Neural cell (in vitro differentiated cells): ENCODE results near the gene FIGLA. TPM values are rescaled to one million over a fixed set of nuclear protein-coding genes. Genes with fewer than 3 reads are reported as not detected.

ENCODE experiments used
- H2AFZ ChIP-seq: fragments of 200-600, 300-800 bp; sonication (generic), shearing (Covaris generic); 2 replicates; pipeline ENCODE4 v1.6.0; 2014; ENCODE audit warnings: low read depth, mild to moderate bottlenecking, antibody characterized with exemption, low read length, moderate library complexity
- H3F3A ChIP-seq: fragments of 200-600 bp; shearing (Covaris generic); 2 replicates; pipeline ENCODE4 v1.6.1; 2016; ENCODE audit warnings: mild to moderate bottlenecking, moderate library complexity, mixed read lengths, antibody characterized with exemption, low read length; ENCODE audit not compliant: insufficient read depth, poor library complexity, severe bottlenecking
- H3K27ac ChIP-seq: fragments of 200-600, 300-800 bp; sonication (generic), shearing (Covaris generic); 2 replicates; pipeline ENCODE4 v1.5.1; 2014; ENCODE audit warnings: mild to moderate bottlenecking, low read length, moderate library complexity
- H3K27me3 ChIP-seq: fragments of 300-800, 200-600 bp; sonication (generic), shearing (Covaris generic); 2 replicates; pipeline ENCODE4 v1.6.0; 2014; ENCODE audit warnings: mild to moderate bottlenecking, low read depth, low read length, moderate library complexity; ENCODE audit not compliant: insufficient read depth
- H3K36me3 ChIP-seq: fragments of 300-800, 200-600 bp; sonication (generic), shearing (Covaris generic); 2 replicates; pipeline ENCODE4 v1.5.1; 2014; ENCODE audit warnings: mild to moderate bottlenecking, antibody characterized with exemption, low read length, moderate library complexity; ENCODE audit not compliant: insufficient read depth
- H3K4me2 ChIP-seq: fragments of 300-800, 200-600 bp; sonication (generic), shearing (Covaris generic); 2 replicates; pipeline ENCODE4 v1.6.0; 2014; ENCODE audit warnings: mild to moderate bottlenecking, low read length
- H3K4me3 ChIP-seq: fragments of 300-800, 200-600 bp; sonication (generic), shearing (Covaris generic); 2 replicates; pipeline ENCODE4 v1.5.1; 2014; ENCODE audit warnings: mild to moderate bottlenecking, low read length, moderate library complexity
- H3K79me2 ChIP-seq: fragments of 200-600 bp; shearing (Covaris generic); replicated peaks from 2 replicates; pipeline ENCODE4 v1.6.0; 2014; ENCODE audit warnings: mild to moderate bottlenecking, low read length, moderate library complexity; ENCODE audit not compliant: insufficient read depth
- H3K9ac ChIP-seq: fragments of 300-800, 200-600 bp; sonication (generic), shearing (Covaris generic); 2 replicates; pipeline ENCODE4 v1.6.1; 2016; ENCODE audit warnings: mild to moderate bottlenecking, low read length, mixed read lengths
- H3K9me2 ChIP-seq: fragments of 200-600 bp; shearing (Covaris generic); 2 replicates; pipeline ENCODE4 v1.6.1; 2016; ENCODE audit warnings: mild to moderate bottlenecking, low read length, mixed read lengths; ENCODE audit not compliant: insufficient read depth
- H3K9me3 ChIP-seq: fragments of 200-600, 300-800 bp; sonication (generic), shearing (Covaris generic); 2 replicates; pipeline ENCODE4 v1.6.1; 2016; ENCODE audit warnings: mild to moderate bottlenecking, mixed run types, low read length, moderate library complexity, mixed read lengths
- H4K20me1 ChIP-seq: fragments of 200-600 bp; shearing (Covaris generic); 2 replicates; pipeline ENCODE4 v1.6.1; 2016; ENCODE audit warnings: mild to moderate bottlenecking, mixed run types; ENCODE audit not compliant: insufficient read depth
- EP300 ChIP-seq: fragments of 450-650 bp; conservative IDR thresholded peaks from 2 replicates; pipeline ENCODE4 v1.6.1; 2014; ENCODE audit warnings: antibody characterized with exemption, mild to moderate bottlenecking, moderate library complexity; ENCODE audit not compliant: poor library complexity, severe bottlenecking
- EZH2 ChIP-seq: fragments of 200-600, 300-800 bp; shearing (Covaris generic), sonication (generic); IDR thresholded peaks from 2 replicates; pipeline ENCODE4 v1.6.1; 2014; ENCODE audit warnings: antibody characterized with exemption, low read length, borderline replicate concordance, mild to moderate bottlenecking; ENCODE audit not compliant: insufficient read depth, poor library complexity, severe bottlenecking
- MXI1 ChIP-seq: fragments of 450-650 bp; conservative IDR thresholded peaks from 2 replicates; pipeline ENCODE4 v1.6.1; 2014; ENCODE audit warnings: antibody characterized with exemption, mild to moderate bottlenecking; ENCODE audit not compliant: poor library complexity, severe bottlenecking
- POLR2AphosphoS5 ChIP-seq: IDR thresholded peaks from 2 replicates; pipeline ENCODE4 v1.6.1; 2012
- RAD21 ChIP-seq: fragments of 450-650 bp; conservative IDR thresholded peaks from 2 replicates; pipeline ENCODE4 v1.6.1; 2014; ENCODE audit warnings: antibody characterized with exemption, mild to moderate bottlenecking, moderate library complexity
- SMC3 ChIP-seq: fragments of 450-650 bp; conservative IDR thresholded peaks from 2 replicates; pipeline ENCODE4 v1.6.1; 2014; ENCODE audit warnings: antibody characterized with exemption, mild to moderate bottlenecking, moderate library complexity; ENCODE audit not compliant: poor library complexity
- TAF1 ChIP-seq: IDR thresholded peaks from 2 replicates; pipeline ENCODE4 v1.6.1; 2012; ENCODE audit warnings: low read depth
- polyA plus RNA-seq: library from polyadenylated mRNA; depleted of rRNA; stranded (reverse); fragments of >200 nt; gene quantifications from 2 replicates; pipeline ENCODE4 v1.2.3, GENCODE V29; 2014
- TF ChIP-seq, protein P1 (sequence below): fragments of 450-650 bp; IDR thresholded peaks from 2 replicates; pipeline ENCODE4 v1.5.1; 2014; ENCODE audit warnings: antibody characterized with exemption, mild to moderate bottlenecking, moderate library complexity; ENCODE audit not compliant: poor library complexity, severe bottlenecking
- TF ChIP-seq, protein P2 (sequence below): IDR thresholded peaks from 2 replicates; pipeline ENCODE4 v1.6.1; 2012; ENCODE audit warnings: borderline replicate concordance

The FIGLA gene
- polyA plus RNA-seq, 1 donor from 2014 or later, result not detected

- Histone ChIP-seq H3K9me3 (no peaks in the 10 kb centered on the region), H3K27me3 (no peaks in the 10 kb centered on the region), H3K4me3 (no peak overlapping the region), H3K36me3 (no peaks in the 10 kb centered on the region), H3K79me2 (no peaks in the 10 kb centered on the region), H3K27ac (no peak overlapping the region), H3K9me2 (no peaks in the 10 kb centered on the region), H3F3A (no peaks in the 10 kb centered on the region), H3K9ac (no peak overlapping the region), H3K4me2 (no peak overlapping the region), H4K20me1 (no peaks in the 10 kb centered on the region), H2AFZ (no peak overlapping the region)
- no peak for TF ChIP-seq EP300
- TF ChIP-seq EZH2, result no peak
- no peak for TF ChIP-seq SMC3
- no peak for TF ChIP-seq MXI1
Observed at GRCh38 chr2:70830366-70830765, 39.9 kb upstream of the FIGLA start.

DNA sequence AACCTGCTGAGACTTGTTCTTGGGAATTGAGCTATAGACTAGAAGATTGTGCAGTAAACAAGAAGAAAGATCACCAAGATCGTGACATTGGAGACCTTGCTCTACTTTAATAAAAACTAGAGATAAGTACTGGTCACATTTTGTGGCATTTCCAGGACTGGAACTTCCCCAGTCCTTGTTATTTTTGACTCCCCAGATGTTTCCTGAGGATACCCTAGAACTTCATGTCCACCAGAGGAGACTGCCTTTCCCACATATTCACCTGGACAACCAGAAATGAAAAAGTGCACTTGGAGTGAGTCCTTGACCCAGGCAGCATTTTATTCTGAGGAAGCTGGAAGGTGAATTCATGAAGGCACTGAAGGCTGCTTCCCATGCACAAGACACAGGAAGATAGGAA is 39.5 kb upstream of the FIGLA start:
- no peak overlapping the region for H3K27ac ChIP-seq
- no peaks in the 10 kb centered on the region for H3K9me2 ChIP-seq
- H3K4me2 ChIP-seq, result no peak overlapping the region

More for the DNA sequence above, 39.5 kb upstream of the FIGLA start:
- Histone ChIP-seq H3K36me3 (no peaks in the 10 kb centered on the region), H3K9ac (no peak overlapping the region), H3F3A (no peaks in the 10 kb centered on the region), H3K4me3 (no peak overlapping the region), H3K79me2 (no peaks in the 10 kb centered on the region), H4K20me1 (no peaks in the 10 kb centered on the region), H3K9me3 (no peaks in the 10 kb centered on the region), H2AFZ (no peak overlapping the region), H3K27me3 (no peaks in the 10 kb centered on the region)
- TF ChIP-seq POLR2AphosphoS5 (no peak), RAD21 (no peak), SMC3 (no peak), EP300 (no peak), MXI1 (no peak), TAF1 (no peak), EZH2 (no peak)
- TF ChIP-seq, protein P1, sequence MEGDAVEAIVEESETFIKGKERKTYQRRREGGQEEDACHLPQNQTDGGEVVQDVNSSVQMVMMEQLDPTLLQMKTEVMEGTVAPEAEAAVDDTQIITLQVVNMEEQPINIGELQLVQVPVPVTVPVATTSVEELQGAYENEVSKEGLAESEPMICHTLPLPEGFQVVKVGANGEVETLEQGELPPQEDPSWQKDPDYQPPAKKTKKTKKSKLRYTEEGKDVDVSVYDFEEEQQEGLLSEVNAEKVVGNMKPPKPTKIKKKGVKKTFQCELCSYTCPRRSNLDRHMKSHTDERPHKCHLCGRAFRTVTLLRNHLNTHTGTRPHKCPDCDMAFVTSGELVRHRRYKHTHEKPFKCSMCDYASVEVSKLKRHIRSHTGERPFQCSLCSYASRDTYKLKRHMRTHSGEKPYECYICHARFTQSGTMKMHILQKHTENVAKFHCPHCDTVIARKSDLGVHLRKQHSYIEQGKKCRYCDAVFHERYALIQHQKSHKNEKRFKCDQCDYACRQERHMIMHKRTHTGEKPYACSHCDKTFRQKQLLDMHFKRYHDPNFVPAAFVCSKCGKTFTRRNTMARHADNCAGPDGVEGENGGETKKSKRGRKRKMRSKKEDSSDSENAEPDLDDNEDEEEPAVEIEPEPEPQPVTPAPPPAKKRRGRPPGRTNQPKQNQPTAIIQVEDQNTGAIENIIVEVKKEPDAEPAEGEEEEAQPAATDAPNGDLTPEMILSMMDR, result no peak
- TF ChIP-seq, protein P2, sequence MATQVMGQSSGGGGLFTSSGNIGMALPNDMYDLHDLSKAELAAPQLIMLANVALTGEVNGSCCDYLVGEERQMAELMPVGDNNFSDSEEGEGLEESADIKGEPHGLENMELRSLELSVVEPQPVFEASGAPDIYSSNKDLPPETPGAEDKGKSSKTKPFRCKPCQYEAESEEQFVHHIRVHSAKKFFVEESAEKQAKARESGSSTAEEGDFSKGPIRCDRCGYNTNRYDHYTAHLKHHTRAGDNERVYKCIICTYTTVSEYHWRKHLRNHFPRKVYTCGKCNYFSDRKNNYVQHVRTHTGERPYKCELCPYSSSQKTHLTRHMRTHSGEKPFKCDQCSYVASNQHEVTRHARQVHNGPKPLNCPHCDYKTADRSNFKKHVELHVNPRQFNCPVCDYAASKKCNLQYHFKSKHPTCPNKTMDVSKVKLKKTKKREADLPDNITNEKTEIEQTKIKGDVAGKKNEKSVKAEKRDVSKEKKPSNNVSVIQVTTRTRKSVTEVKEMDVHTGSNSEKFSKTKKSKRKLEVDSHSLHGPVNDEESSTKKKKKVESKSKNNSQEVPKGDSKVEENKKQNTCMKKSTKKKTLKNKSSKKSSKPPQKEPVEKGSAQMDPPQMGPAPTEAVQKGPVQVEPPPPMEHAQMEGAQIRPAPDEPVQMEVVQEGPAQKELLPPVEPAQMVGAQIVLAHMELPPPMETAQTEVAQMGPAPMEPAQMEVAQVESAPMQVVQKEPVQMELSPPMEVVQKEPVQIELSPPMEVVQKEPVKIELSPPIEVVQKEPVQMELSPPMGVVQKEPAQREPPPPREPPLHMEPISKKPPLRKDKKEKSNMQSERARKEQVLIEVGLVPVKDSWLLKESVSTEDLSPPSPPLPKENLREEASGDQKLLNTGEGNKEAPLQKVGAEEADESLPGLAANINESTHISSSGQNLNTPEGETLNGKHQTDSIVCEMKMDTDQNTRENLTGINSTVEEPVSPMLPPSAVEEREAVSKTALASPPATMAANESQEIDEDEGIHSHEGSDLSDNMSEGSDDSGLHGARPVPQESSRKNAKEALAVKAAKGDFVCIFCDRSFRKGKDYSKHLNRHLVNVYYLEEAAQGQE, result no peak
